HL-60 (cell line): ENCODE results near the gene FSCN2.

Experiments
- DNase-seq, 2 experiments: peaks; one replicate each; pipeline ENCODE4 v3.0.0-alpha.2; 2010 to 2020; ENCODE audit warnings: low read depth in 1 of 2, low spot score in 1 of 2
- H3K27ac ChIP-seq: fragments of 250-450 bp; sonication (Bioruptor Pico); replicated peaks from 2 replicates; pipeline ENCODE4 v1.5.1; 2020; ENCODE audit warnings: mild to moderate bottlenecking, moderate library complexity
- H3K27me3 ChIP-seq: fragments of 250-450 bp; sonication (Bioruptor Pico); 2 replicates; pipeline ENCODE4 v1.5.1; 2021; ENCODE audit warnings: mild to moderate bottlenecking, moderate library complexity; ENCODE audit not compliant: insufficient read depth, poor library complexity, severe bottlenecking
- H3K4me3 ChIP-seq: replicated peaks from 2 replicates; pipeline ENCODE4 v1.5.1; 2011; ENCODE audit warnings: mild to moderate bottlenecking, control low read depth, low read length; ENCODE audit not compliant: insufficient read depth
- GABPA ChIP-seq: IDR thresholded peaks from 2 replicates; pipeline ENCODE4 v1.6.1; 2012; ENCODE audit warnings: low read depth
- POLR2AphosphoS5 ChIP-seq: IDR thresholded peaks from 2 replicates; pipeline ENCODE4 v1.6.1; 2012; ENCODE audit warnings: low read depth
- REST ChIP-seq: IDR thresholded peaks from 2 replicates; pipeline ENCODE4 v1.6.1; 2012; ENCODE audit warnings: low read depth; ENCODE audit not compliant: insufficient replicate concordance
- SPI1 ChIP-seq: IDR thresholded peaks from 2 replicates; pipeline ENCODE4 v1.6.1; 2012; ENCODE audit warnings: low read depth, mild to moderate bottlenecking, borderline replicate concordance
- TF ChIP-seq, protein P1 (sequence below): IDR thresholded peaks from one replicate; pipeline ENCODE4 v1.5.1; 2011; ENCODE audit warnings: low read length, control low read depth, inconsistent platforms; ENCODE audit not compliant: insufficient read depth

FSCN2 gene

GRCh38 chr17:81487089-81487486 lies 41.1 kb upstream of the FSCN2 start:
- Histone ChIP-seq H3K27ac (no peak overlapping the region), H3K27me3 (no peaks in the 10 kb centered on the region), H3K4me3 (no peak overlapping the region)
- TF ChIP-seq, protein P1, sequence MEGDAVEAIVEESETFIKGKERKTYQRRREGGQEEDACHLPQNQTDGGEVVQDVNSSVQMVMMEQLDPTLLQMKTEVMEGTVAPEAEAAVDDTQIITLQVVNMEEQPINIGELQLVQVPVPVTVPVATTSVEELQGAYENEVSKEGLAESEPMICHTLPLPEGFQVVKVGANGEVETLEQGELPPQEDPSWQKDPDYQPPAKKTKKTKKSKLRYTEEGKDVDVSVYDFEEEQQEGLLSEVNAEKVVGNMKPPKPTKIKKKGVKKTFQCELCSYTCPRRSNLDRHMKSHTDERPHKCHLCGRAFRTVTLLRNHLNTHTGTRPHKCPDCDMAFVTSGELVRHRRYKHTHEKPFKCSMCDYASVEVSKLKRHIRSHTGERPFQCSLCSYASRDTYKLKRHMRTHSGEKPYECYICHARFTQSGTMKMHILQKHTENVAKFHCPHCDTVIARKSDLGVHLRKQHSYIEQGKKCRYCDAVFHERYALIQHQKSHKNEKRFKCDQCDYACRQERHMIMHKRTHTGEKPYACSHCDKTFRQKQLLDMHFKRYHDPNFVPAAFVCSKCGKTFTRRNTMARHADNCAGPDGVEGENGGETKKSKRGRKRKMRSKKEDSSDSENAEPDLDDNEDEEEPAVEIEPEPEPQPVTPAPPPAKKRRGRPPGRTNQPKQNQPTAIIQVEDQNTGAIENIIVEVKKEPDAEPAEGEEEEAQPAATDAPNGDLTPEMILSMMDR = no peak
- TF ChIP-seq SPI1 (no peak), POLR2AphosphoS5 (no peak), REST (no peak), GABPA (no peak)
- DNase-seq = no peak

GRCh38 chr17:81487487-81488275 lies 40.5 kb upstream of the FSCN2 start:
- peak in 1 of 2 experiments; percentile 51 for DNase-seq
- Histone ChIP-seq H3K27ac (peak overlapping the region; percentile 80), H3K27me3 (no peaks in the 10 kb centered on the region), H3K4me3 (peak overlapping the region; percentile 34)
- TF ChIP-seq SPI1 = no peak
- no peak for TF ChIP-seq REST
- TF ChIP-seq, protein P1 = no peak
- TF ChIP-seq GABPA = no peak
- peak; percentile 32; the same call in 1 of the 2 replicates for TF ChIP-seq POLR2AphosphoS5

- Histone ChIP-seq H3K4me3 (peak overlapping the region; percentile 34), H3K27ac (peak overlapping the region; percentile 80), H3K27me3 (no peaks in the 10 kb centered on the region)
- no peak for TF ChIP-seq POLR2AphosphoS5
- TF ChIP-seq SPI1 = no peak
- TF ChIP-seq REST = no peak
- TF ChIP-seq GABPA = no peak
- TF ChIP-seq, protein P1 = no peak
- no peak for DNase-seq
These were observed 39.8 kb upstream of the FSCN2 start for GRCh38 chr17:81488276-81488860.
